Aorta (tissue), 5 donors: Measurements from ENCODE around the gene CTIF. TPM values are rescaled to one million over a fixed set of nuclear protein-coding genes. Genes with fewer than 3 reads are reported as not detected.

Experiments used
- ATAC-seq: fragments of 200-7000 bp; cut with Tn5 transposase; one replicate; pipeline ENCODE4 v1.9.1; 2022; ENCODE audit warnings: moderate library complexity; ENCODE audit not compliant: low FRiP score
- DNase-seq, 2 donors: peaks; one replicate each; pipeline ENCODE4 v3.0.0-alpha.2; 2020
- H3K27ac ChIP-seq, 2 donors: one replicate each; pipeline ENCODE4 v1.5.1; 2013; ENCODE audit warnings: low read length in 2 of 2, mild to moderate bottlenecking in 2 of 2, moderate library complexity in 2 of 2, control low read depth in 1 of 2, inconsistent platforms in 1 of 2, low read depth in 1 of 2
- H3K27me3 ChIP-seq, 2 donors: one replicate each; pipeline ENCODE4 v1.6.1; 2013; ENCODE audit warnings: control low read depth in 1 of 2, low read length in 1 of 2, mild to moderate bottlenecking in 1 of 2, moderate library complexity in 1 of 2; ENCODE audit not compliant: insufficient read depth in 2 of 2, control insufficient read depth in 1 of 2
- H3K36me3 ChIP-seq, 2 donors: one replicate each; pipeline ENCODE4 v1.6.1; 2013; ENCODE audit warnings: control low read depth in 1 of 2, low read length in 1 of 2, mild to moderate bottlenecking in 1 of 2; ENCODE audit not compliant: insufficient read depth in 2 of 2, control insufficient read depth in 1 of 2
- H3K4me1 ChIP-seq, 2 donors: one replicate each; pipeline ENCODE4 v1.6.1; 2013; ENCODE audit warnings: low read length in 2 of 2, control low read depth in 1 of 2, mild to moderate bottlenecking in 1 of 2, moderate library complexity in 1 of 2; ENCODE audit not compliant: insufficient read depth in 2 of 2, control insufficient read depth in 1 of 2
- H3K4me3 ChIP-seq, 2 donors: one replicate each; pipeline ENCODE4 v1.5.1; 2013; ENCODE audit warnings: low read length in 2 of 2, control low read depth in 1 of 2, mild to moderate bottlenecking in 1 of 2
- H3K9me3 ChIP-seq: one replicate; pipeline ENCODE4 v1.6.1; 2013; ENCODE audit warnings: mild to moderate bottlenecking, low read length; ENCODE audit not compliant: control insufficient read depth
- WGBS, 2 donors: extraction: QIAGEN DNeasy Blood & Tissue Kit; methylation state at CpG; one replicate each; pipeline ENCODE4 v1.1.7; 2013; 5-methylcytosine and 5-hydroxymethylcytosine counted together
- intact Hi-C, 2 donors: fragments of 100-400 bp; cut with DNase I; formaldehyde crosslinking; loops; one replicate each; pipeline versions ENCODE4 v1.14.2 to v1.15.0; 2022
- polyA plus RNA-seq, 2 donors: library from polyadenylated mRNA; stranded (reverse); fragments of 200-250 nt; gene quantifications; one replicate each; pipeline ENCODE4 v1.2.3, GENCODE V29; 2013
- total RNA-seq, 2 donors: library from RNA; stranded (reverse); fragmentation: NEBNext Ultra II Directional; extraction: Animal tissue kit (Norgen Biotek cat#: 25700); gene quantifications; one replicate each; pipeline ENCODE4 v1.2.1, GENCODE V29; 2021
- donor health status: healthy with polysubstance abuse.
- donor health status: Bipolar disorder and iron deficiency.
- donor health status: DM: no; HTN: no; CAD: no.
- donor health status: DM: no; HTN: no; CAD: no.
- donor health status: DM: yes; HTN: yes; CAD: no.

The CTIF gene
- total and polyA plus RNA-seq, 4 donors: 14.4 to 113 (median 93.4) TPM

GRCh38 chr18:48637081-48637990 lies 98.5 kb downstream of the CTIF start:
- Histone ChIP-seq H3K27ac (no peak overlapping the region), H3K9me3 (no peaks in the 10 kb centered on the region), H3K36me3 (no peaks in the 10 kb centered on the region), H3K4me3 (no peak overlapping the region), H3K4me1 (no peaks in the 10 kb centered on the region), H3K27me3 (no peaks in the 10 kb centered on the region)
- ATAC-seq (no peak), DNase-seq (no peak)
- intact Hi-C loops: no loop called here
- WGBS, 2 donors: 94 to 95% methylated on average over 20 of the region's 20 CpGs

GRCh38 chr18:48638451-48638850 lies 99.6 kb downstream of the CTIF start:
- no peak overlapping the region for H3K4me3 ChIP-seq
- no peaks in the 10 kb centered on the region for H3K4me1 ChIP-seq
- H3K36me3 ChIP-seq: no peaks in the 10 kb centered on the region
- H3K9me3 ChIP-seq: no peaks in the 10 kb centered on the region
- peak; percentile 30 for ATAC-seq
- DNase-seq: no peak
- intact Hi-C loops: no loop called here
- no peaks in the 10 kb centered on the region for H3K27me3 ChIP-seq
- no peak overlapping the region for H3K27ac ChIP-seq
- WGBS, 2 donors: 94 to 96% methylated on average over 8 of the region's 8 CpGs

- no peak overlapping the region for H3K27ac ChIP-seq
- no peaks in the 10 kb centered on the region for H3K9me3 ChIP-seq
- H3K4me3 ChIP-seq: no peak overlapping the region
- DNase-seq (no peak), ATAC-seq (peak; percentile 13)
- intact Hi-C loops: no loop called here
- H3K36me3 ChIP-seq: no peaks in the 10 kb centered on the region
- no peaks in the 10 kb centered on the region for H3K4me1 ChIP-seq
- no peaks in the 10 kb centered on the region for H3K27me3 ChIP-seq
- 87 to 88% methylated on average over 17 of the region's 17 CpGs for WGBS, 2 donors
These were observed 100.3 kb downstream of the CTIF start for GRCh38 chr18:48638896-48639771.

DNA sequence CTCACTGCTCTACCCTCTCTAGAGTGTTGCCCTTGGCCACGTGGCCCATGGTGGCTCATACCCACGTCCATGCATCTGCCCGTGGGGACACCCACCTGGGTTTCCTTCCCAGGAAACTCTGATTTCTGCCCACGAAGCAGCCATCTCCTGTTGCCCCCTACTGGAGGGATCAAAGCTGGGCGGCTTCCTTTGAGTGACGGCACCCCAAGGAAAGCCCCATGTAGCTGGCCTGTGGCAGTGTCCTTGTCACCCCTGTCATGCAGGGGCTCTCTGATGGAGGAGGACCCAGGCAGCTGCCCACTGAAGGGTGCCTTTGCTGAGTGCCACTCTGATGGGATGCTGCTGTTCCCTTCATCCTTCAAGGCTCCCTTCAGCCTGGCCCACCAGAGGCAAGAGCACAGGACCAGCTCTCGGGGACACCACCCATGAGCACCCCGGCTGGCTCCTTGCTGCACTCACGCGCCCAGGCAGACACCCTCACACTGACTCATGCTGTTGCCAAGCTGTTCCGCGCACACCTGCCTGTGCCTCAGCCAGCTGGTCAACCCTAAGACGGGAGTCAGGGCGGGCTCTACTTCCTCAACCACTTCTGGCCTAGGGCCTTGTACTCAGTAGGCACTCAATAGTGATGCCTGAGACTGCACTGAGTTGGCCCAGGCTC lies 101.1 kb downstream of the CTIF start:
- no peak for ATAC-seq
- Histone ChIP-seq H3K27me3 (no peaks in the 10 kb centered on the region), H3K27ac (no peak overlapping the region), H3K9me3 (no peaks in the 10 kb centered on the region), H3K36me3 (no peaks in the 10 kb centered on the region), H3K4me1 (no peaks in the 10 kb centered on the region), H3K4me3 (no peak overlapping the region)
- WGBS, 2 donors: 77 to 82% methylated on average over 14 of the region's 14 CpGs
- no peak for DNase-seq
- intact Hi-C loops: no loop called here

- no peaks in the 10 kb centered on the region for H3K9me3 ChIP-seq
- no peak for ATAC-seq
- WGBS, 2 donors: 86 to 90% methylated on average over 6 of the region's 6 CpGs
- no peak for DNase-seq
- H3K36me3 ChIP-seq: no peaks in the 10 kb centered on the region
- no peaks in the 10 kb centered on the region for H3K27me3 ChIP-seq
- H3K4me1 ChIP-seq: no peaks in the 10 kb centered on the region
- intact Hi-C loops: no loop called here
- H3K27ac ChIP-seq: no peak overlapping the region
- no peak overlapping the region for H3K4me3 ChIP-seq
These were observed 101.9 kb downstream of the CTIF start for GRCh38 chr18:48640566-48641270.

- Histone ChIP-seq H3K27me3 (no peaks in the 10 kb centered on the region), H3K4me3 (no peak overlapping the region), H3K9me3 (no peaks in the 10 kb centered on the region), H3K36me3 (no peaks in the 10 kb centered on the region), H3K4me1 (no peaks in the 10 kb centered on the region), H3K27ac (no peak overlapping the region)
- ATAC-seq (no peak), DNase-seq (no peak)
- intact Hi-C loops: no loop called here
- 95 to 96% methylated on average over 4 of the region's 4 CpGs for WGBS, 2 donors
These were observed 103.2 kb downstream of the CTIF start for GRCh38 chr18:48641981-48642380.

DNA sequence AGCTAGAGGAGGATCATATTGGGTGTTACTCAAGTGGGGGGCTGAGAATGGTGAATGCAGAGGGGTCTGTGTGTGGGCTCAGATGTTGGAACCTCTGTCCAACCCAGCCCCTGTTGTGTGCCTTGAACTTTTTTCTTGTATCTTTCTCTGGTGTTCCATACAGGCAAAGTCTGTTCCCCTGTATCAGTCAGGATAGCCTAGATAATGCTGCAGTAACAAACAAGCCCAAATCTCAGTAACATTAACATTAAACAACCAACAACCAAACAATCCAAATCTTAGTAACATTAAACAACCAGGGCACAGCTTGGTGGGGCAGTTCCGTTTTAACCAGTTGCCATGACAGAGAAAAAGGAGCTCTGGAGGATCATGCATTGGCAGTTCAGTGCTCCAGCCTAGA lies 103.7 kb downstream of the CTIF start:
- WGBS, 2 donors: 100% methylated on average over 1 of the region's 1 CpG

GRCh38 chr18:48643262-48643661 lies 104.4 kb downstream of the CTIF start:
- no peak for ATAC-seq
- intact Hi-C loops: no loop called here

More for the DNA sequence above, 103.7 kb downstream of the CTIF start:
- Histone ChIP-seq H3K9me3 (no peaks in the 10 kb centered on the region), H3K36me3 (no peaks in the 10 kb centered on the region), H3K27ac (no peak overlapping the region), H3K4me1 (no peaks in the 10 kb centered on the region), H3K27me3 (no peaks in the 10 kb centered on the region), H3K4me3 (no peak overlapping the region)
- DNase-seq (no peak), ATAC-seq (no peak)
- intact Hi-C loops: no loop called here

More at GRCh38 chr18:48643262-48643661, 104.4 kb downstream of the CTIF start:
- Histone ChIP-seq H3K4me1 (no peaks in the 10 kb centered on the region), H3K27me3 (no peaks in the 10 kb centered on the region), H3K27ac (no peak overlapping the region), H3K36me3 (no peaks in the 10 kb centered on the region), H3K4me3 (no peak overlapping the region), H3K9me3 (no peaks in the 10 kb centered on the region)
- no peak for DNase-seq
- 95 to 97% methylated on average over 1 of the region's 1 CpG for WGBS, 2 donors
